ENCODE measurements around the gene THSD8.
"Not testable (repeated sequence)": the region's sequence is repeated elsewhere in the genome, so short reads cannot be mapped to it uniquely, and the experiment has no call there.

Gene THSD8

GRCh38 chr19:12825254-12826131 is 23.6 kb downstream of the THSD8 start:
- DNase-seq (ENCODE audit: low read depth) = no peak

- no peak for DNase-seq (ENCODE audit: low read depth)
Observed at GRCh38 chr19:12828494-12828893, 26.6 kb downstream of the THSD8 start.

- DNase-seq (ENCODE audit: low read depth) = no peak
Observed at GRCh38 chr19:12833418-12833737, 31.5 kb downstream of the THSD8 start.

GRCh38 chr19:12833738-12834565 is 32.1 kb downstream of the THSD8 start:
- no peak for DNase-seq (ENCODE audit: low read depth)

GRCh38 chr19:12834566-12834943 is 32.7 kb downstream of the THSD8 start, which contains the start of gene RTBDN:
RTBDN (minus strand) TSS chr19:12834579; CDS start chr19:12829979, 4,600 bp downstream.
- no peak for DNase-seq (ENCODE audit: low read depth)

GRCh38 chr19:12834976-12835757 is 33.3 kb downstream of the THSD8 start:
- no peak for DNase-seq (ENCODE audit: low read depth)

- no peak for DNase-seq (ENCODE audit: low read depth)
Observed at GRCh38 chr19:12836529-12836863, 34.6 kb downstream of the THSD8 start.

GRCh38 chr19:12837225-12837624 is 35.4 kb downstream of the THSD8 start:
- DNase-seq (ENCODE audit: low read depth) = no peak

- DNase-seq (ENCODE audit: low read depth) = no peak
Observed at GRCh38 chr19:12838182-12838885, 36.5 kb downstream of the THSD8 start, which contains the start of gene MAST1. MAST1 (plus strand) TSS chr19:12838515; CDS start chr19:12838573, 58 bp downstream.

- no peak for DNase-seq (ENCODE audit: low read depth)
Observed at GRCh38 chr19:12838886-12839756, 37.3 kb downstream of the THSD8 start.

- DNase-seq (ENCODE audit: low read depth) = no peak
Observed at GRCh38 chr19:12840091-12841079, 38.5 kb downstream of the THSD8 start.

GRCh38 chr19:12841094-12841493 is 39.2 kb downstream of the THSD8 start:
- DNase-seq (ENCODE audit: low read depth) = no peak

GRCh38 chr19:12842511-12842910 is 40.6 kb downstream of the THSD8 start:
- no peak for DNase-seq (ENCODE audit: low read depth)

GRCh38 chr19:12843328-12843727 is 41.5 kb downstream of the THSD8 start:
- no peak for DNase-seq (ENCODE audit: low read depth)

GRCh38 chr19:12843999-12844732 is 42.3 kb downstream of the THSD8 start:
- no peak for DNase-seq (ENCODE audit: low read depth)

GRCh38 chr19:12846613-12847012 is 44.7 kb downstream of the THSD8 start:
- DNase-seq (ENCODE audit: low read depth) = not testable (repeated sequence)

GRCh38 chr19:12847159-12848139 is 45.6 kb downstream of the THSD8 start:
- peak; percentile 70 for DNase-seq (ENCODE audit: low read depth)
